Osteoblast (primary cell): Measurements from ENCODE around the gene SRCIN1. TPM values are rescaled to one million over a fixed set of nuclear protein-coding genes. Genes with fewer than 3 reads are reported as not detected.

ENCODE experiments used
- DNase-seq: peaks from one replicate; pipeline ENCODE4 v3.0.0; 2011; ENCODE audit warnings: low spot score, mixed read lengths; ENCODE audit not compliant: insufficient read length; ENCODE audit errors: missing footprints
- H2AFZ ChIP-seq: 2 replicates; pipeline ENCODE4 v1.6.0; 2011; ENCODE audit warnings: mild to moderate bottlenecking, low read length
- H3K27ac ChIP-seq: 2 replicates; pipeline ENCODE4 v1.5.1; 2011; ENCODE audit warnings: mild to moderate bottlenecking, low read depth, low read length, moderate library complexity
- H3K27me3 ChIP-seq: 2 replicates; pipeline ENCODE4 v1.6.0; 2012; ENCODE audit warnings: mild to moderate bottlenecking, control low read depth, inconsistent platforms, low read length, moderate library complexity; ENCODE audit not compliant: insufficient read depth
- H3K36me3 ChIP-seq: 2 replicates; pipeline ENCODE4 v1.5.1; 2011; ENCODE audit warnings: mild to moderate bottlenecking, low read length, control low read depth, moderate library complexity; ENCODE audit not compliant: insufficient read depth
- H3K4me1 ChIP-seq: 2 replicates; pipeline ENCODE4 v1.5.1; 2011; ENCODE audit warnings: mild to moderate bottlenecking, low read length, control low read depth, moderate library complexity; ENCODE audit not compliant: insufficient read depth
- H3K4me2 ChIP-seq: 2 replicates; pipeline ENCODE4 v1.6.0; 2011; ENCODE audit warnings: mild to moderate bottlenecking, low read length; ENCODE audit not compliant: insufficient read depth
- H3K4me3 ChIP-seq: fragments of 200-600 bp; sonication (generic); 3 replicates; pipeline ENCODE4 v1.5.1; 2012; ENCODE audit warnings: mild to moderate bottlenecking, low read length, inconsistent platforms; ENCODE audit not compliant: insufficient read depth
- H3K79me2 ChIP-seq: 2 replicates; pipeline ENCODE4 v1.6.0; 2012; ENCODE audit warnings: mild to moderate bottlenecking, low read length, control low read depth, inconsistent platforms; ENCODE audit not compliant: insufficient read depth
- H3K9me3 ChIP-seq: 2 replicates; pipeline ENCODE4 v1.5.1; 2011; ENCODE audit warnings: low read depth, low read length, control low read depth
- H4K20me1 ChIP-seq: 2 replicates; pipeline ENCODE4 v1.6.0; 2012; ENCODE audit warnings: mild to moderate bottlenecking, low read length, control low read depth; ENCODE audit not compliant: insufficient read depth
- CTCF ChIP-seq: IDR thresholded peaks from 2 replicates; pipeline ENCODE4 v1.5.1; 2011; ENCODE audit warnings: mild to moderate bottlenecking, low read depth, low read length, moderate library complexity; ENCODE audit errors: extremely low read depth
- total RNA-seq: library from RNA; depleted of rRNA; stranded (reverse); fragments of >200 nt; gene quantifications from 2 replicates; pipeline ENCODE4 v1.2.3, GENCODE V29; 2012

Gene SRCIN1
- total RNA-seq, 1 donor: not detected

- Histone ChIP-seq H3K9me3 (no peaks in the 10 kb centered on the region), H3K4me1 (peaks cover 5% of the 10 kb centered on the region), H3K27ac (no peak overlapping the region), H3K4me2 (no peak overlapping the region), H3K79me2 (no peaks in the 10 kb centered on the region), H4K20me1 (peaks cover 10% of the 10 kb centered on the region), H2AFZ (no peak overlapping the region), H3K4me3 (no peak overlapping the region), H3K36me3 (no peaks in the 10 kb centered on the region), H3K27me3 (peaks cover 61% of the 10 kb centered on the region)
- DNase-seq: no peak
- no peak for TF ChIP-seq CTCF
Observed at GRCh38 chr17:38559880-38560230, 45.9 kb downstream of the SRCIN1 start.

- Histone ChIP-seq H4K20me1 (peaks cover 10% of the 10 kb centered on the region), H3K79me2 (no peaks in the 10 kb centered on the region), H3K27me3 (peaks cover 56% of the 10 kb centered on the region), H3K4me2 (peak overlapping the region; percentile 68), H2AFZ (no peak overlapping the region), H3K9me3 (no peaks in the 10 kb centered on the region), H3K36me3 (no peaks in the 10 kb centered on the region), H3K4me3 (no peak overlapping the region), H3K4me1 (peaks cover 5% of the 10 kb centered on the region), H3K27ac (no peak overlapping the region)
- DNase-seq: peak; percentile 88
- TF ChIP-seq CTCF: no peak
Observed at GRCh38 chr17:38559051-38559879, 46.5 kb downstream of the SRCIN1 start.

- H3K27me3 ChIP-seq: peaks cover 51% of the 10 kb centered on the region
Observed at GRCh38 chr17:38558728-38559050, 47.1 kb downstream of the SRCIN1 start.

More at GRCh38 chr17:38558728-38559050, 47.1 kb downstream of the SRCIN1 start:
- Histone ChIP-seq H3K4me2 (peak overlapping the region; percentile 68), H3K4me3 (peak overlapping the region; percentile 43), H3K4me1 (peaks cover 5% of the 10 kb centered on the region), H3K36me3 (no peaks in the 10 kb centered on the region), H3K9me3 (no peaks in the 10 kb centered on the region), H3K79me2 (no peaks in the 10 kb centered on the region), H4K20me1 (peaks cover 9% of the 10 kb centered on the region), H2AFZ (peak overlapping the region; percentile 13), H3K27ac (no peak overlapping the region)
- no peak for TF ChIP-seq CTCF
- no peak for DNase-seq
